Naive thymus-derived CD4-positive, alpha-beta T cell (primary cell): Measurements from ENCODE around the gene TENM4. TPM values are rescaled to one million over a fixed set of nuclear protein-coding genes. Genes with fewer than 3 reads are reported as not detected.

Source experiments
- ATAC-seq: fragments of 150-1000 bp; cut with Tn5 transposase; 2 replicates; pipeline ENCODE4 v1.10.0; 2021; ENCODE audit warnings: mild to moderate bottlenecking, moderate library complexity
- CTCF ChIA-PET: fragments of 350-600 bp; sonication (Branson Sonifier 250); formaldehyde crosslinking; loops from one replicate; lab custom pipeline; 2021; ENCODE audit warnings: antibody characterized with exemption; lab: Charles Lee
- POLR2A ChIA-PET: fragments of 350-600 bp; sonication (Branson Sonifier 250); formaldehyde crosslinking; loops from one replicate; lab custom pipeline; 2021; ENCODE audit warnings: antibody characterized with exemption, inconsistent platforms; lab: Charles Lee
- DNase-seq, 9 donors: peaks; one replicate each; pipeline versions ENCODE4 v3.0.0 to v3.0.0-alpha.2; 2020 to 2022; ENCODE audit warnings: mixed read lengths in 1 of 9
- H3K27ac ChIP-seq: one replicate; pipeline ENCODE4 v1.7.0; 2013; ENCODE audit warnings: mild to moderate bottlenecking, low read depth, low read length, moderate library complexity
- H3K27me3 ChIP-seq, 2 donors: one replicate each; pipeline ENCODE4 v1.7.0; 2013; ENCODE audit warnings: low read length in 2 of 2, mild to moderate bottlenecking in 2 of 2, moderate library complexity in 2 of 2; ENCODE audit not compliant: control insufficient read depth in 2 of 2, insufficient read depth in 2 of 2
- H3K36me3 ChIP-seq, 3 experiments: 1 replicate in 2 of 3; 2 replicates in 1 of 3; pipeline ENCODE4 v1.7.0; 2013; ENCODE audit warnings: low read length in 3 of 3, mild to moderate bottlenecking in 3 of 3, moderate library complexity in 1 of 3; ENCODE audit not compliant: insufficient read depth in 3 of 3, control insufficient read depth in 2 of 3
- H3K4me1 ChIP-seq, 2 donors: one replicate each; pipeline ENCODE4 v1.7.0; 2013; ENCODE audit warnings: low read length in 2 of 2, mild to moderate bottlenecking in 2 of 2, moderate library complexity in 1 of 2; ENCODE audit not compliant: control insufficient read depth in 2 of 2, insufficient read depth in 2 of 2
- H3K4me3 ChIP-seq: 2 replicates; pipeline ENCODE4 v1.7.0; 2013; ENCODE audit warnings: mild to moderate bottlenecking, low read length
- H3K9me3 ChIP-seq, 3 experiments: 1 replicate in 2 of 3; 2 replicates in 1 of 3; pipeline ENCODE4 v1.7.0; 2013; ENCODE audit warnings: low read length in 3 of 3; ENCODE audit not compliant: control insufficient read depth in 2 of 3
- H3K27ac Mint-ChIP-seq, 9 donors: one replicate each; pipeline ENCODE4 v1.8.0; 2020 to 2022; ENCODE audit warnings: mixed read lengths in 9 of 9, mild to moderate bottlenecking in 8 of 9, moderate library complexity in 5 of 9, inconsistent platforms in 2 of 9
- H3K27me3 Mint-ChIP-seq, 5 donors: one replicate each; pipeline ENCODE4 v1.8.0; 2021 to 2022; ENCODE audit warnings: mixed read lengths in 5 of 5, mild to moderate bottlenecking in 1 of 5
- H3K36me3 Mint-ChIP-seq, 5 donors: one replicate each; pipeline ENCODE4 v1.8.0; 2020 to 2022; ENCODE audit warnings: mixed read lengths in 5 of 5, mild to moderate bottlenecking in 3 of 5, inconsistent platforms in 1 of 5
- H3K4me1 Mint-ChIP-seq, 7 donors: one replicate each; pipeline ENCODE4 v1.8.0; 2020 to 2022; ENCODE audit warnings: mixed read lengths in 7 of 7, mild to moderate bottlenecking in 3 of 7, inconsistent platforms in 1 of 7
- H3K4me3 Mint-ChIP-seq, 10 donors: one replicate each; pipeline ENCODE4 v1.8.0; 2020 to 2022; ENCODE audit warnings: mild to moderate bottlenecking in 10 of 10, mixed read lengths in 10 of 10, moderate library complexity in 6 of 10, inconsistent platforms in 2 of 10
- H3K9me3 Mint-ChIP-seq, 11 donors: one replicate each; pipeline ENCODE4 v1.8.0; 2020 to 2022; ENCODE audit warnings: mixed read lengths in 11 of 11, mild to moderate bottlenecking in 4 of 11, inconsistent platforms in 1 of 11, moderate library complexity in 1 of 11
- intact Hi-C, 2 donors: fragments of 100-400 bp; cut with micrococcal nuclease; formaldehyde crosslinking; loops; one replicate each; pipeline ENCODE4 v1.15.1; 2023
- polyA plus RNA-seq, 2 donors: library from polyadenylated mRNA; unstranded; fragments of 300-500 nt; fragmentation: Illumina TruSeq; gene quantifications; one replicate each; pipeline ENCODE4 v1.2.3, GENCODE V29; 2021
- total RNA-seq, 6 experiments: library from RNA in 5 of 6; stranded (reverse) in 5 of 6; gene quantifications; 1 replicate in 5 of 6; 2 replicates in 1 of 6; pipeline ENCODE4 v1.2.3 and lab custom pipeline; 2021 to 2026

Gene TENM4
- total and polyA plus RNA-seq, 7 experiments from 2014 or later: 0.32 to 0.47 TPM; not detected in 5

DNA sequence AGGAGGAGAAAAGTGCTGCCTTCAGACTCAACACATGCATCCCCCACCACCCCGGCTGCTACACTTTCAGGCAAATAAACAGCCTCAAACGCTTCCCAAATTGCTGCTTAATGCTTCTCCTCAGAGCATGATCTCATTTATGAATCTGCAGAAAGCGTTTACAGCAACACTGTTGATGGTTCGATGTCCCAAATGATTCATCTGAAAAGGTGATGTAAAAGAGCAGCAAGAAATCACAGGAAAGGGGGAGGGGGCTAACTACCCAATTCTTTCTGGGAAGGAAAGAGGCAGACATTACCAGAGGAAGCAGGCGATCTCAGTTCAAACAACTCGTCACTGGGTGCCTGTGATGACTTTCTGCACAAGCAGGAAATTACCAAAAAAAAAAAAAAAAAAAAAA, 119.6 kb downstream of the TENM4 start:
- no peaks in the 10 kb centered on the region for H3K4me1 Mint-ChIP-seq
- CTCF ChIA-PET: no interaction called here
- Histone ChIP-seq H3K4me3 (no peak overlapping the region), H3K27me3 (no peaks in the 10 kb centered on the region), H3K27ac (no peak overlapping the region), H3K4me1 (no peaks in the 10 kb centered on the region), H3K36me3 (no peaks in the 10 kb centered on the region), H3K9me3 (no peaks in the 10 kb centered on the region)
- peaks cover 0 to 4% (median 0%) of the 10 kb centered on the region in 5 donors for H3K27me3 Mint-ChIP-seq
- H3K9me3 Mint-ChIP-seq: peaks cover 0 to 6% (median 2%) of the 10 kb centered on the region in 11 donors
- H3K36me3 Mint-ChIP-seq: peaks cover 0 to 2% (median 0%) of the 10 kb centered on the region in 5 donors
- intact Hi-C loops: no loop called here
- no peak for DNase-seq
- no peak overlapping the region for H3K27ac Mint-ChIP-seq
- POLR2A ChIA-PET: no interaction called here
- ATAC-seq: no peak
- no peak overlapping the region for H3K4me3 Mint-ChIP-seq

DNA sequence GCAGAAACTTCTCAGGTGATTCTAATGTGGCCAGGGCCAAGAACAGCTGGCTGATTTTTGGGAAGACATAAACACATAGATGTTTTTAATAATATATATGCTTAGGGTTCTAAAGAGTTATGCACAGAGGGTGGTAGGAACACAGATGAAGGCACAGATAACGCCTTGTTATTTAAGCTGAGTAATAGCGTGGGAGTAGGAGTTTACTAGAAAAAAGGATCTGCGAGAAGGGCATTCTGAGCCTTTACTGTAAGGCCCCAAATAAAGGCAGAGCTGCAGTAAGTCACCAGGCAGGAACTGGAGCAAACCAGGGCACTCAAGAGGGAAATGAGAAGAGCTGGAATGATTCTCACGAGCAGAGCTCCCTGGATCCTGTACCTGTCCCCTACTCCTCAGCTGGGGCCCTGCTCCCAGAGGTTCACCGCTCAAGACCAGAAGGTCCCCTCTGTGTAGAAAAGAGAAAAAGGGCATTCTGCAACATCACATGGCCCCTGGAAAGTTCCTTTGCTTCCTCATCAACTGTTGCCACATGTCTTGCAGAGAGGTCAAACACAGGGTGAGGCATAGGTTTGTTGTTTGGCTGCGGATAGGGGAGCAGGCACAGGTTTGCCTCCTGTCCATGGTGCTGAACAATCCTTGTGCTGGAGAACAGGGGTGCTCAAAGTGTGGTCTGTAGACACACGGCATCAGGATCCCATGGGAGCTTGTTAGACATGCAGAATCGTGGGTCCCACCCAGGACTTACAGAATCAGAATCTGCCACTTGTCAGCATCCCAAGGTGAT, 125.7 kb downstream of the TENM4 start:
- Mint-ChIP-seq H3K4me1 (no peaks in the 10 kb centered on the region), H3K27me3 (peaks cover 0 to 7% (median 4%) of the 10 kb centered on the region in 5 donors), H3K4me3 (no peak overlapping the region), H3K36me3 (no peaks in the 10 kb centered on the region), H3K9me3 (peaks cover 0 to 4% (median 0%) of the 10 kb centered on the region in 11 donors), H3K27ac (no peak overlapping the region)
- ChIA-PET CTCF (no interaction called here), POLR2A (no interaction called here)
- Histone ChIP-seq H3K4me1 (no peaks in the 10 kb centered on the region), H3K9me3 (no peaks in the 10 kb centered on the region), H3K27me3 (no peaks in the 10 kb centered on the region), H3K36me3 (no peaks in the 10 kb centered on the region), H3K4me3 (no peak overlapping the region), H3K27ac (no peak overlapping the region)
- DNase-seq (no peak), ATAC-seq (no peak)
- intact Hi-C loops: no loop called here

DNA sequence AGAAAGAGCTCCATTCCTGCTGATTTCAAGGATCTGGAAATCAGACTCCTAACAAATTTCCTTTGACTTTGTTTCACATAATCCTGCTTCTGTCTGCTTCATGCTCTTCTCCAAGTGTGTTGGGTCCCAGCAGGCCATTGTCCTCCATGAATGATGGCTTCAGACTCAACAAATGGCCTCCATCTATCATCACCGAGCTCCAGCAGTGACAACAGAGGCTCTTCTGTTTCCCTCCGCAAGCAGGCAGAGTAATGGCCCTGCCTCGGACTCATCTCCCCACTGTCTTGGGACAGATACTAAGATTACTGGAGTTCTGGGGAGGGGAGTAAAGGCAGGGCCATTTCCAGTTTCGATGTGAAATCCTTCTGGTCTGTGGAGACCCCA, 127.3 kb downstream of the TENM4 start:
- H3K4me3 ChIP-seq: no peak overlapping the region
- ChIA-PET POLR2A (no interaction called here), CTCF (no interaction called here)
- ATAC-seq (no peak), DNase-seq (no peak)
- H3K36me3 ChIP-seq: no peaks in the 10 kb centered on the region
- no peaks in the 10 kb centered on the region for H3K4me1 ChIP-seq
- Mint-ChIP-seq H3K4me3 (no peak overlapping the region), H3K4me1 (no peaks in the 10 kb centered on the region), H3K27me3 (peaks cover 0 to 7% (median 2%) of the 10 kb centered on the region in 5 donors), H3K9me3 (peaks cover 0 to 3% (median 0%) of the 10 kb centered on the region in 11 donors), H3K27ac (no peak overlapping the region), H3K36me3 (no peaks in the 10 kb centered on the region)
- H3K27ac ChIP-seq: no peak overlapping the region
- intact Hi-C loops: no loop called here
- no peaks in the 10 kb centered on the region for H3K9me3 ChIP-seq
- H3K27me3 ChIP-seq: no peaks in the 10 kb centered on the region

DNA sequence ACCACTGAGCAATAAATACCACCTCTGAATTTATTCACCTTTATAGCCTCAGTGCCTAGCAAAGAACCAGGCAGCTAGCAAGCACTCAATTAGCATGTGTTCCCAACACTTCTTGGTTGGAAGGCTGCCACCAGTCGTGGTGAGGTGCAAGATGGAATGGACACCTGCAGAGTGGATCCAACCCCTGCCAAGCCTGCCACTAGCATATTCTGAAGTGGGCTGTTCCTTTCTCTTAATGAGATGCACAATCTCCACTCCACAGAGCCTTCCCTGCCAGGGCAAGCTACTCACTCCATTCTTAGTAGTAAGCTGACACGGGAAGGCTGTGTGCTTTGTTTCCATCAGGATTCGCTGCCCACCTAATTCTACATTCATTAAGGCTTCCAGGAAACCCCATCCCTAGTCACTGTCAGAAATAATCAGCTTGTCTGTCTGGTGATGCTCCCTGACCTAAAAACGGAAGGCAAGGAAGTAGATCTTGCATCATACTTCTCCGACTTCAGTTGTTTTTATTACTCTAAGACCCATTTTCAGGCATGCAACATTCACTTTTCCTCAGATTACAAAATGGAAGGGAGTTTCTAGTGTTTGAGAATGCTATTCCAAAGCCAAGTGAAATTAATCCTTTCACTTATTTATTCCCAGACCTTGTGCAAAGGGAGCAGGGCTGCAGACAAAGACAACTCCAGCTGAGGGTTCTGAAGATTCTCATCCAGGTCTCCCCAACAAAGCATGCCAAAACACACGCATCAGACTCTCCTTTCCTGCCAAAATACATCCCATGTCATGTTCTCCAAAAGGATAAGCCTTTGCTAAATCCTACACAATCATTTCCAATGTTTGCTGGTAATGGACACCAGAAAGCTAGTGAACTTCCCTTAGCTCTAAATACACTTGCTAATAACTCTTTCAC, 128.0 kb downstream of the TENM4 start:
- no peak overlapping the region for H3K4me3 ChIP-seq
- Mint-ChIP-seq H3K9me3 (peaks cover 0 to 3% (median 0%) of the 10 kb centered on the region in 11 donors), H3K4me3 (no peak overlapping the region), H3K27ac (no peak overlapping the region), H3K27me3 (peaks cover 0 to 7% (median 2%) of the 10 kb centered on the region in 5 donors), H3K36me3 (no peaks in the 10 kb centered on the region), H3K4me1 (no peaks in the 10 kb centered on the region)
- intact Hi-C loops: no loop called here
- ChIA-PET CTCF (no interaction called here), POLR2A (no interaction called here)
- no peaks in the 10 kb centered on the region for H3K27me3 ChIP-seq
- H3K36me3 ChIP-seq: no peaks in the 10 kb centered on the region
- ATAC-seq (no peak), DNase-seq (no peak)
- H3K4me1 ChIP-seq: no peaks in the 10 kb centered on the region
- H3K9me3 ChIP-seq: no peaks in the 10 kb centered on the region
- H3K27ac ChIP-seq: no peak overlapping the region

DNA sequence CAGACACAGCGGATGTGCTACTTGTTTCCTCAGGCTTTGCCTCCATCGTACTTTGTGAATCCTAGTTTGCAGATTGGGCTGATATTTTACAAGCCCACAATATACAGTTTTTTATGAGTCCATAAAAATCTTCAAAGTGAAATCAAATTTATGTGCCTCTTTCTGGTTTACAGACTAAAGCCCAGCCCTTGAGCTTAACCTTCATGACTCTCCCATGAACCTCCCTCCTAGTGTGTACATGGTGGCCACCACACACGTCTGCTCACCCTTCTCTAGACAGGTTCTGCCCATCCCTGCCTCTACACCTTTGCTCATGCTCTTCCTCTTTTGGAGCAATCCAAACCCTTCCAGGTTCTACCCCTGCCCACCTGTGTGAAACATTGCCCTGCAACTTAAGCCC, 129.4 kb downstream of the TENM4 start:
- H3K27ac ChIP-seq: no peak overlapping the region
- H3K9me3 ChIP-seq: no peaks in the 10 kb centered on the region
- H3K4me1 Mint-ChIP-seq: no peaks in the 10 kb centered on the region
- H3K27me3 Mint-ChIP-seq: peaks cover 0 to 7% (median 2%) of the 10 kb centered on the region in 5 donors
- no peak for DNase-seq
- no peaks in the 10 kb centered on the region for H3K36me3 Mint-ChIP-seq
- H3K4me1 ChIP-seq: no peaks in the 10 kb centered on the region
- intact Hi-C loops: no loop called here
- H3K36me3 ChIP-seq: no peaks in the 10 kb centered on the region
- H3K27ac Mint-ChIP-seq: no peak overlapping the region
- ATAC-seq: no peak
- H3K4me3 Mint-ChIP-seq: no peak overlapping the region
- H3K27me3 ChIP-seq: no peaks in the 10 kb centered on the region
- H3K4me3 ChIP-seq: no peak overlapping the region
- H3K9me3 Mint-ChIP-seq: peaks cover 0 to 8% (median 0%) of the 10 kb centered on the region in 11 donors
- ChIA-PET CTCF (no interaction called here), POLR2A (no interaction called here)

DNA sequence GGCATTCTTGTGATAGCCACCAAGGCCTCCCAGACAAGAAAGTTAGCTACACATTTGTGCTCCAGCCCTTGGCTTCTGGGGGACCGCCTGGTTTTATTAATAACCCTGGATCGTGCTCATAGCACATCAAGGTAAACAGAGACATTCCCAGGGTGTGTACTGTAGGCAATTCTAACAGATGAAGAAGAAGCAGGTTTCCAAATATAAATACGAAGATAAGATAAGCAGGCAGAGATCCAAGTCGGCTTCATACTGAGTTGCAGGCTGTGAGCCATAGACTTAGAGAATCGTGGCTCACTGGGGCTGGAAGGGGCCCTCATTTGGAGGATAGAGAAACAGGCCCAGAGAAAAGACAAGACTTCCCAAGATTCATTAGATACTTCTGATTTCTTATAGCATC, 131.4 kb downstream of the TENM4 start:
- Histone ChIP-seq H3K4me3 (no peak overlapping the region), H3K4me1 (no peaks in the 10 kb centered on the region), H3K27me3 (no peaks in the 10 kb centered on the region), H3K27ac (no peak overlapping the region), H3K9me3 (no peaks in the 10 kb centered on the region), H3K36me3 (no peaks in the 10 kb centered on the region)
- ChIA-PET CTCF (no interaction called here), POLR2A (no interaction called here)
- no peaks in the 10 kb centered on the region for H3K36me3 Mint-ChIP-seq
- DNase-seq: no peak
- no peak overlapping the region for H3K27ac Mint-ChIP-seq
- H3K27me3 Mint-ChIP-seq: peaks cover 0 to 7% (median 0%) of the 10 kb centered on the region in 5 donors
- H3K9me3 Mint-ChIP-seq: peaks cover 0 to 6% (median 0%) of the 10 kb centered on the region in 11 donors
- peaks cover 0 to 2% (median 0%) of the 10 kb centered on the region in 7 donors for H3K4me1 Mint-ChIP-seq
- intact Hi-C loops: no loop called here
- ATAC-seq: no peak
- no peak overlapping the region for H3K4me3 Mint-ChIP-seq
